Right forelimb (tissue), 1 donor: Measurements from ENCODE around the gene UBE2O.

Source experiments
- DNase-seq: peaks from one replicate; pipeline ENCODE4 v3.0.0-alpha.2; 2018

The UBE2O gene

DNA sequence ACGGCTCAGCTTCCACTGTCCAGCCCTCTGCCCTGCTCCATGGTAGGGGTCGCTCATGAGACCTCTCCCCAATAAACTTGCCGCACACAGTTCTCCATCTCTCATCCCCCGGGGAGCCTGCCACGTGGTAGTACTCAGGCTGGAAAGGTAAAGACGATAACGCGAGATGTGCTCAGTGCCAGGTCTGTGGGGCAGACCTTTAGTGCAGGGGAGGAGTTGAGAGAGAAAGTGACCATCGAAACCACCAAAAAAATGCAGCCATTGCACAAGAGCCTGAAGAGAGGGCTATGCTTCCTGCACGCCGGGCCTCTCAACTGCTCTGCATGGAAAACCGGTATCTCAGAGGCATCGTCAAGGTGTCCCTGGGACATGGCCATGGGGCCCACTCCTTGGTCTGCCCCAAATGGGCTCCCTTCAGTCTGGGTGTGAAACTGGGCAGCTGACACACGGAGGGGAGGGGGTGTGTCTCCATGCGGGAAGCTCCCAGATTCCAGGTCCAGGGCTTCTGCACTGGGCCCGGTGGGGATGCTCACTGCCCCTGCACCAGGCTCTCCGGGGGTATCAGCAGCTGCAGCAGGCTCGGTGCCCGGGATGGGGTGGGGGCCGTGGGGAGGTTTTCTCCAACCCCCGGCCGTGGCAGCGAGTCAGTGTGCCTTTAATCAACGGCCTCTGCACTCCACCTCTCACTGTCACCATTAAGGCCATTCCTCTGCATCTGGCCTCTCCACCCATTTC lies 9.8 kb upstream of the UBE2O start:
- no peak for DNase-seq

DNA sequence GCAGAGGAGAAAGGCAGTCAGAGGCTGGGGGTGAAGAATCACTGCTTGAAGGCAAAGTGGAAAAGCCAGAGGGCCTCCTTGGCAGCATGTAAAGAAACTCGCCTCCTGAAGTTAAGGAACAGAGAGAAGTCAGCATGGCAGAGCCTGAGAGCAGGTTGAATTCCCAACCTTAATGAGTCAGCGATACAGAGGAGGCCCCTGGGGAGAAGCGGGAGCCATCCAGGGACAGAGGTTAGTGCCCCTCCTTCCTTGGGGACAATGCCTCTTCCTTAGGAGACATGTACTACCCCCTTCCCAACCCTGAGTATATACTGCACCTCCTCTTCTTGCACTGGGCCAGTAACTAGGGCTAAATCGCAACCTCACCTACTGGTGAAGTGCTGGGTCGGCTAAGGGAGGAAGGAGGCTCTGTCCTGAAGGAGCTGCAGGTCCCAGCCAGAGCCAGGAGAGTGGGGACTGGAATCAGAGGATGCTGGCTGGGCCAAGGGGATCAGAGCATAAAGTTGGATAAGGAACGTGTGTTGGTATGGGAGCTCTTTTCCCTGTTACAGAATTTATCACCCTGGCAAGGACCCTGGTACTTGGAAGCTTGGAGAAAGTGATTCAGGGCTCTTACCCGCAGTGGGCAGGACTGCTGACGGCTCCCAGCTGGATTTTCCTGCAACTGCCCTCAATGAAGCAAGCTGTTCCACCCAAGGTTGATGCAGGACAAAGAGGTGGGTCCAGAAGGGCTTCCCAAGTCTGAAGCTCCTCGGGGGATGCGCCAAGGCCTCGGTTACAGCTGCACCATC lies 9.0 kb upstream of the UBE2O start:
- no peak for DNase-seq

GRCh38 chr17:76459674-76460073 lies 6.7 kb upstream of the UBE2O start:
- DNase-seq: no peak

DNA sequence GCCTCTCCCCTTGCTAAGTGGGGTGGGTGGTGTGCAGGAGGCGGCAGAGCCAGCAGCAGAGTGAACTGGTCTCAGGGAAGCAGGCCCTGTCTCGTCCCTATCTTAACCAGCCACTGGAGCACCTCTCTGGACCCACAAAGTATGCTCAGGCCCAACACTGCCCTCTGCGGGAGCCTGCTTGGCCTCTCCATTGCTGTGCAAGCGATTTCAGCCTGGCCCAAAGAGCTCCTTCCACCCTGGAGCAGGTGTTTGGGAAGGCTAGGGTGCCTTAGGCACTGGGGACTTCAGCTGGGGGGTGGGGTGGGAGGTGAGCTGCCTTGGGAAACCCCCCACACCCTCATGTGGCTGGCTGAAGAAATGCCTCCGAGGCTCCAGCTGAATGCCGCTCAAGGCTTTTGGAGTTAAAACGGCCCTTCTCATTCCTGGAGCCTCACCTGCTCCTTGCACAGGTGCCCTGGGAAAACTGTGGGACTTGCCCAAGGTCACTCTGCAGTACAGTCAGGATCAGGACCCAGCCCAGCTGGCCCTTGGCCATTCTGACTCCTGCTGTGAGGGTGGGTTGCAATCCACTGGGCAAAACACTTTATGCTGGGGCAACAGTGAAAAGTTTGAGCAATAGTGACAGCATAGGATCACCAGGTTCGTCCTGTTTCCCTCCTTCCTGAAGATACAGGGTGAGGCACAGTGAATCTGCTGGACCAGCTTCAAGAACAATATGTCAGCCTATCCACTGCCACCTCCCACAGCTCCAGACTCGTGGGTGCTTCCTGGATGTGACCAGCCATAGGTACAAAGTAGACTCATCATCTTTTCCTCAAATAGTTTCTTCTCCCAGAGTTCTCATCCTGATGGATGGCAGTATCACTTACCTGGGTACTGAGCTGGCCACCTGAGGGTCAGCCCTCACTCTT lies 5.9 kb upstream of the UBE2O start:
- no peak for DNase-seq

DNA sequence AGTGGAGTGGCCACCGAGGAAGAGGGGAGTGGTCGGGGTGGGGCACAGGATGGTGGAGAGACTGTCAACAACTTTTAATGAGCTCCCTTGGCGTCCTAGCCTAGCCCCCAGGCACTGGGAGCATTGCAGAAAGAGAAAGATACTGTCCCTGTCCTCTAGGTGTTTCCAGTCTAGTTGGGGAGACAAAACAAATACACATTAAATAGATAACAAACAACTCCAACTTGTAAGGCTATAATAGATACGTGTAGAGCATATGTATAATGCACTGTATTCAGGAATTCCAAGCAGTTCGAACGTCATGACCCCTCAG lies 435 bp upstream of the UBE2O start:
- DNase-seq: no peak

- no peak for DNase-seq
These were observed 759 bp downstream of the UBE2O start for GRCh38 chr17:76452127-76452659.

- no peak for DNase-seq
These were observed 1.4 kb downstream of the UBE2O start for GRCh38 chr17:76451506-76451905.

GRCh38 chr17:76449126-76449525 lies 3.8 kb downstream of the UBE2O start:
- DNase-seq: no peak

GRCh38 chr17:76447931-76448652 lies 4.9 kb downstream of the UBE2O start:
- no peak for DNase-seq

DNA sequence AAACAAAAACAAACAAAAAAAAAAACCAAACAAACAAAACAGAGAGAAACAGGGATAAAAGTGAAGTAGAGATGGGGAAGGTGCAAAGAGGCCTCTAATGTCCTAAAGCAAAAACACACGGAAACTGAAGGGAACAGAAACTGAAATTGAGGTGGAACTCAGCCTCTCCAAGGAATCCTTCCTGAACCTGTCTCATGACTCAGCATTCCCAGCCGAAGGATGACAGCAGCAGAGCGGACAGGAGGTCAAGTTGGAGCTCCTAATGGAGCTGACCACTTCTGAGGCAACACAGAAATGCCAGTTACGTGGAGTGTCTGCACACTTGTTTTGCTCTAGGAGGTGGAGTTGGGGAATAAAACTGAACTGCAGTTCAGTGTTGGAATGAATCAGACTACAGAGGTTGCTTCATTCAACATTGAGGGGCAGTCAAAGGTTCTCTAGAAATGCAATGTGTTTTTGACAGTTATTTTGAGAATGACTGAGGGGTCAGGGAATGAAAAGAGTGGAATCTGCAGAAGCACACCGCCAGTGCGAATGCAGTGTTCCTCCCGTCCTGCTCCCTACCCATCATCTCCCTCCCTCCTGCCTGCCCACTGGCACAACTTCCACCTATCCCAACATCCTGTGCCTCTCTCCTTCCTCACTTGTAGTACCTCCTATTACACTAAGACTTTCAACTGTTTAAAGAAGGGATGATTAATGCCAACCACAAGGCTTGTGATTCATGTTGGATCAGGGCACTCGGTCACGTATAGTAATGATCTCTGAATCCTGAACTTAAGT lies 6.3 kb downstream of the UBE2O start:
- DNase-seq: no peak

- DNase-seq: no peak
These were observed 7.1 kb downstream of the UBE2O start for GRCh38 chr17:76445697-76446448.

- no peak for DNase-seq
These were observed 8.2 kb downstream of the UBE2O start for GRCh38 chr17:76444518-76445311.

DNA sequence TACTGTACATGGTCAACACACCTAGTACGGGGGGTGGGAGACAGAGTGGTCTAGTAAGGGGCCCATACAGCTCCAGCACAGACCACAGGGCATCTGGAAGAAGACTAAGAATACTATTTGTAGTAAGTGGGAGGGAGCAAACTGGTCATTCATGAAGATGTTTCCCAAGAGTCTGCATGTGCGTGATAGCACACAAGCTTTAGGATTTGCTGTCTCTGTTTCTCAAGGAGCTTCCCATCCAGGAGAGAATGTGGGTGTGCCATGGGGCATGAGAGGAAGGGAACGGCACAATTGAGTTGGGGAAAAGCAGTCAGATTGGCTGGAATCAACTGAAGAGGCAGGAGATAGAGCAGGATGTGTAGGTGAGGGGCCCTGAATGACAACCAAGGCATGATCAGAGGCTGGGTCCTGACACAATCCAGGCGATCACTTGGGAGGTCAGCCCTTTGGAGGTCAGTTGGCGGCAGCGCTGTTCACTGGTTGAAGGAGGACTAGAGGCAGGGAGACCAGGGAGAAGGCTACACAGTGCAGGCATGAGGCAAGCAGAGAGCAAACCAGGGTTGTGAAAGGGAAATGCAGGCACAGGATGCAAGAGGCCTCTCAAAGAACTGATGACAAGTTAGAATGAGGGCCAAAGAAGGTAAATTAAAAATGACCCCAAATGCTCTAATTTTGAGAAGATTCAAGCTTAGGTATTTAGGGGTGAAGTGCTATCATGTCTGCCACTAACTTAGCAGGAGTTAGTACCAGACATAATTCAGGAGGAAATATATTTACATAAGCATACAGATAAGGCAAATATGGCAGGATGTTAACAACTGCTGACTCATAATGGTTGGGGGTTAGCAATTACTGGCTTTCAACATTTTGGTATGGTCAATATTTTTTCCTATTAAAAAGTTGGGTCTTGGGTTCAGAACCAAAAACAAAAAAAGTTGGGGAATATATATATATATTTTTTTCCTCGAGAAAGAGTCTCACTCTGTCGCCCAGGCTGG lies 10.3 kb downstream of the UBE2O start:
- DNase-seq: no peak

DNA sequence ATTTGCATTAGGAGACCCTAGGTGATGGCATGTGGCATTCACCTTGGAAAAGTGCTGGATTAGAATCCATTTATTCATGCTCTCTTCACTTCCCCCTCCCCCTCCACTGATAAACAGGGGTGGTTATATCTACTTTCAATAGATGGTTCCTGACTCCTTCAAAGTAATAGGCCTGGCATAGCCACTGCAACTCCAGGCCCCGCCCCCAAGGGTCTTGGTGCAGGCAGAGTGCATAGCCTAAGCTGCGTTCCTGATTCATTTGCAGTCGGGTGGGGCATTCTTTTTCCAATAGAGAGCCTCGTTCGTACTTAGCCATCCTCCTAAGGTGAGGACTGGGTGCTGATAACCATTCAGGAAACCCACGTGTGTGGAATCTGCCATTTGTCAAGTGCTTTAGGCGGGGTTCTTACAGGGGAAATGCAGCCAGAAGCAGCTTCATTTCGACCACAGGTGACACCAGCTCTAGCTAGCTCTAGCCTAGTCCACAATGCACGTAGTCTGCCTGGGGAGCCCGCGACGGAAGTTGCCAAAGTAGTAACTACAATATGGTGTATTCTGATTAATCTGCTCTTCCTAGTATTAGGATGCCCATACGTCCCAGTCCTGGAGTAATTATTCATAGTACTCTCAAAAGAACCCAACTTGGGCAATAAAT lies 11.1 kb downstream of the UBE2O start:
- DNase-seq: no peak

DNA sequence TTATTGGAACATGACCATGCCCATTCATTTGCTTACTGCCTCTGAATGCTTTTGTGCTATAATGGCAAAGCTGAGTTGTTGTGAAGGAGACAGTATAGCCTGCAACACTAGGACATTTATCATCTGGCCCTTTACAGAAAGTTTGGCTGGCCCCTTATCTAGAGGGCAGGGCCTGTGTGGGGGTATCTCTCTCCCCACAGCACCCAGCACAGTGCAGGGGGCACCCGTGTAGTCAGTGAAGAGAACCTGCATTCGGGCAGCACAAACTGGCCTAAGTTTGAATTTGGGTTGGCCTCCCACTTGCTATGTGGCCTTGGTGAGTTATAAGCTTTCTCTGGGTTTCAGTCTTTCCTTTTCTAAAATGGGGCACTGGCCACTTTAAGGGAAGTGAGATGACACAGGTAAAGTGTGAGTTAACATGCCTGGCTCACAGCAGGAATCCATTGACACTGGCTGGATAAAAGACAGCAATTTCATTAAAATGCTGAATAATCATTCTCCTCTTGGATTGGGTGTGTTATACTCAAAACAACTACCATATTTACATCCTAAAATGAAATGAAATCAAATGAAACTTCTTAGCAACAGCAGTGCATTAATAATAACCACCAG lies 12.1 kb downstream of the UBE2O start:
- no peak for DNase-seq

GRCh38 chr17:76439314-76439928 lies 13.5 kb downstream of the UBE2O start:
- DNase-seq: no peak

GRCh38 chr17:76438906-76439305 lies 14.0 kb downstream of the UBE2O start:
- no peak for DNase-seq
